ENCODE results near the gene CTU1.

CTU1 gene

GRCh38 chr19:51141181-51141580 is 33.0 kb upstream of the CTU1 start:
- Histone ChIP-seq H3K36me3 (replicated peaks; ENCODE audit: low read depth, low read length) (no peaks in the 10 kb centered on the region), H3K4me2 (ENCODE audit: low read length) (no peak overlapping the region), H4K20me1 (ENCODE audit: insufficient read depth, low read length) (no peaks in the 10 kb centered on the region), H3K79me2 (ENCODE audit: low read length) (no peaks in the 10 kb centered on the region), H3K9ac (ENCODE audit: low read length) (no peak overlapping the region), H3K4me3 (ENCODE audit: low read length) (no peak overlapping the region), H3K9me3 (ENCODE audit: insufficient read depth, low read length) (no peaks in the 10 kb centered on the region), H3K27me3 (ENCODE audit: low read depth, low read length) (peaks cover 36% of the 10 kb centered on the region), H3K4me1 (ENCODE audit: low read length) (peaks cover 39% of the 10 kb centered on the region), H3K27ac (ENCODE audit: low read length) (no peak overlapping the region), H2AFZ (ENCODE audit: low read depth, low read length) (no peak overlapping the region)
- no peak for TF ChIP-seq EZH2phosphoT487 (IDR thresholded peaks at IDR 0.05; ENCODE audit: low read depth)
- no peak for TF ChIP-seq CTCF (IDR thresholded peaks at IDR 0.05; ENCODE audit: low read depth, low read length)

GRCh38 chr19:51140441-51140840 is 32.2 kb upstream of the CTU1 start:
- Histone ChIP-seq H3K36me3 (replicated peaks; ENCODE audit: low read depth, low read length) (no peaks in the 10 kb centered on the region), H3K9ac (ENCODE audit: low read length) (no peak overlapping the region), H3K27me3 (ENCODE audit: low read depth, low read length) (peaks cover 38% of the 10 kb centered on the region), H4K20me1 (ENCODE audit: insufficient read depth, low read length) (no peaks in the 10 kb centered on the region), H3K79me2 (ENCODE audit: low read length) (no peaks in the 10 kb centered on the region), H3K9me3 (ENCODE audit: insufficient read depth, low read length) (no peaks in the 10 kb centered on the region; the same call in 1 of the 2 replicates), H3K4me1 (ENCODE audit: low read length) (peaks cover 39% of the 10 kb centered on the region), H3K27ac (ENCODE audit: low read length) (no peak overlapping the region), H3K4me2 (ENCODE audit: low read length) (no peak overlapping the region), H3K4me3 (ENCODE audit: low read length) (no peak overlapping the region), H2AFZ (ENCODE audit: low read depth, low read length) (no peak overlapping the region)
- no peak for TF ChIP-seq CTCF (IDR thresholded peaks at IDR 0.05; ENCODE audit: low read depth, low read length)
- no peak for TF ChIP-seq EZH2phosphoT487 (IDR thresholded peaks at IDR 0.05; ENCODE audit: low read depth)

GRCh38 chr19:51139299-51140014 is 31.2 kb upstream of the CTU1 start:
- no peak for TF ChIP-seq EZH2phosphoT487 (IDR thresholded peaks at IDR 0.05; ENCODE audit: low read depth)
- no peak for TF ChIP-seq CTCF (IDR thresholded peaks at IDR 0.05; ENCODE audit: low read depth, low read length)
- peaks cover 47% of the 10 kb centered on the region for H3K4me1 ChIP-seq (ENCODE audit: low read length)
- H3K9ac ChIP-seq (ENCODE audit: low read length), result no peak overlapping the region
- peak overlapping the region; percentile 36 for H3K4me2 ChIP-seq (ENCODE audit: low read length)
- no peaks in the 10 kb centered on the region for H3K79me2 ChIP-seq (ENCODE audit: low read length)
- H4K20me1 ChIP-seq (ENCODE audit: insufficient read depth, low read length), result no peaks in the 10 kb centered on the region
- H2AFZ ChIP-seq (ENCODE audit: low read depth, low read length), result no peak overlapping the region
- H3K36me3 ChIP-seq (replicated peaks; ENCODE audit: low read depth, low read length), result no peaks in the 10 kb centered on the region
- H3K4me3 ChIP-seq (ENCODE audit: low read length), result no peak overlapping the region
- H3K27ac ChIP-seq (ENCODE audit: low read length), result no peak overlapping the region
- H3K9me3 ChIP-seq (ENCODE audit: insufficient read depth, low read length), result no peaks in the 10 kb centered on the region; the same call in 1 of the 2 replicates
- H3K27me3 ChIP-seq (ENCODE audit: low read depth, low read length), result peaks cover 40% of the 10 kb centered on the region

- Histone ChIP-seq H3K4me2 (ENCODE audit: low read length) (no peak overlapping the region), H4K20me1 (ENCODE audit: insufficient read depth, low read length) (no peaks in the 10 kb centered on the region), H3K36me3 (replicated peaks; ENCODE audit: low read depth, low read length) (no peaks in the 10 kb centered on the region), H3K27me3 (ENCODE audit: low read depth, low read length) (peaks cover 35% of the 10 kb centered on the region), H3K9ac (ENCODE audit: low read length) (no peak overlapping the region), H2AFZ (ENCODE audit: low read depth, low read length) (no peak overlapping the region), H3K9me3 (ENCODE audit: insufficient read depth, low read length) (no peaks in the 10 kb centered on the region; the same call in 1 of the 2 replicates), H3K27ac (ENCODE audit: low read length) (no peak overlapping the region), H3K79me2 (ENCODE audit: low read length) (no peaks in the 10 kb centered on the region), H3K4me3 (ENCODE audit: low read length) (no peak overlapping the region), H3K4me1 (ENCODE audit: low read length) (peaks cover 47% of the 10 kb centered on the region)
- TF ChIP-seq EZH2phosphoT487 (IDR thresholded peaks at IDR 0.05; ENCODE audit: low read depth) (no peak), CTCF (IDR thresholded peaks at IDR 0.05; ENCODE audit: low read depth, low read length) (no peak)
These were observed 30.4 kb upstream of the CTU1 start for GRCh38 chr19:51138549-51138979.

Measured in OCI-LY3 (cell line).